Measurements from ENCODE around the gene QSER1. TPM values are rescaled to one million over a fixed set of nuclear protein-coding genes. Genes with fewer than 3 reads are reported as not detected.
"Not testable (repeated sequence)": the region's sequence is repeated elsewhere in the genome, so short reads cannot be mapped to it uniquely, and the experiment has no call there.

Gene QSER1
- total RNA-seq, 1 donor from 2014 or later = 22.7 TPM

DNA sequence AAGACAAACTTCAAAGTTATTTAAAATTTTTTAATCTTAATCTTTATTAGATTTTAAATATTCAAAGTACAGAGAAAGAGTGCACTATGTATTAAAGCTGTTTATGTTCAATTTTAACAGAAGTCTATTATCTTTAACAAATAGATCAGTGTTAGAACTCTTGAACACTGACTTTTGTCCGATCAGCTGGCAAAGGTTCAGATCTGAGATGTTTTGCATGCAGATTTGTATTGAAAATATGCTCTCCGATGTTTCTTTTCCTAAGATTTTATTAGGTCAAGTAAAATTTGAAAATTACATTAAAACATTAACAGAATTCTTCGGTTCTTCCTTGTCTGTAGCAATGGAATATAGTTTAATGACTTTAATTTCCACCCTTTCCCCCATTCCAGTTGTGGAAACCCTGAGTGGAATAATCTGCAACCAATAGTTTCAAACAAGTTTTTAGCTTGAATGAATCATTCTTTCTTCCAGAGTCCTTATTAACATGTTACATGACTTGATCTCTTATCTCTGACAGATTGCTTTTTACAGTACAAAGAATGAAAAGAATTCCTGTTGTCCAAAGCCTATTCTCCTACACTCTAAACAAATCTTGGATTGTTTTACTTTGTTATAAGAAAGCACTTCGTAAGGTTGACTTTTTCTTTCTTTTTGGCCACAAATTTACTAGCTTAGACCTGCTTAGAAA is 135.4 kb downstream of the QSER1 start:
- intact Hi-C loops (cut with DNase I) = no loop called here
- no peak for DNase-seq (ENCODE audit: low spot score)

- DNase-seq (ENCODE audit: low spot score) = no peak
- intact Hi-C loops (cut with DNase I) = no loop called here
Measured at GRCh38 chr11:33028537-33028914, 135.9 kb downstream of the QSER1 start.

- intact Hi-C loops (cut with DNase I); DNase-seq (ENCODE audit: low spot score): not testable (repeated sequence)
Measured at GRCh38 chr11:33029218-33029617, 136.6 kb downstream of the QSER1 start.

Other genes starting within 250 kb of the QSER1 start
- gene CCDC73, start 98.1 kb upstream of the QSER1 start, total RNA-seq = not detected
- 0.40 TPM for gene PRRG4, start 62.9 kb upstream of the QSER1 start, total RNA-seq
- gene DEPDC7, start 123.1 kb downstream of the QSER1 start, total RNA-seq = 0.30 TPM
- gene TCP11L1, start 146.8 kb downstream of the QSER1 start, total RNA-seq = 9.0 TPM

All from cardiac septum (tissue), 1 donor.